ENCODE data around the gene FAM240A.
"Not testable (repeated sequence)": the region's sequence is repeated elsewhere in the genome, so short reads cannot be mapped to it uniquely, and the experiment has no call there.

FAM240A gene

DNA sequence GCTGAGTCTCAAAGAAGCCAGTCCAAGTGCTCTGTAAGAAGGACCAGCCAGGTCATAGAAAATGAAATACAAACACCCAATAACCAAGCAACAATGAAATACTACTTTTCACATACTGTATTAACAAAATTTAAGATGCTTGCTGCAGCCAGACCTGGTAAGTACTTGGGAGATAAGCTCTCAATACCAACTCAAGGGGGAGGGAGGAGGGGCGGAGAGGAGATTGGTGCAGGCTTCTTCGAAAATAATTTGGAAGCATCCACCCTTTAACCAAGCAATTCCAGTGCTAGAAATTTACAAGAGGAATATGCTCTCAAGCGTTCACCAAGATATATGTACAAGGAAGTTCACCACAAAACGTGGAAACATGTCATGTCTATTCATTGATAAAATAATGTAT lies 38.6 kb upstream of the FAM240A start:
- H3K4me3 ChIP-seq (replicated peaks; ENCODE audit: low read depth, low read length), result no peak overlapping the region
- TF ChIP-seq, protein P1, sequence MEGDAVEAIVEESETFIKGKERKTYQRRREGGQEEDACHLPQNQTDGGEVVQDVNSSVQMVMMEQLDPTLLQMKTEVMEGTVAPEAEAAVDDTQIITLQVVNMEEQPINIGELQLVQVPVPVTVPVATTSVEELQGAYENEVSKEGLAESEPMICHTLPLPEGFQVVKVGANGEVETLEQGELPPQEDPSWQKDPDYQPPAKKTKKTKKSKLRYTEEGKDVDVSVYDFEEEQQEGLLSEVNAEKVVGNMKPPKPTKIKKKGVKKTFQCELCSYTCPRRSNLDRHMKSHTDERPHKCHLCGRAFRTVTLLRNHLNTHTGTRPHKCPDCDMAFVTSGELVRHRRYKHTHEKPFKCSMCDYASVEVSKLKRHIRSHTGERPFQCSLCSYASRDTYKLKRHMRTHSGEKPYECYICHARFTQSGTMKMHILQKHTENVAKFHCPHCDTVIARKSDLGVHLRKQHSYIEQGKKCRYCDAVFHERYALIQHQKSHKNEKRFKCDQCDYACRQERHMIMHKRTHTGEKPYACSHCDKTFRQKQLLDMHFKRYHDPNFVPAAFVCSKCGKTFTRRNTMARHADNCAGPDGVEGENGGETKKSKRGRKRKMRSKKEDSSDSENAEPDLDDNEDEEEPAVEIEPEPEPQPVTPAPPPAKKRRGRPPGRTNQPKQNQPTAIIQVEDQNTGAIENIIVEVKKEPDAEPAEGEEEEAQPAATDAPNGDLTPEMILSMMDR (IDR thresholded peaks at IDR 0.05; ENCODE audit: low read length, missing control alignments), result no peak

DNA sequence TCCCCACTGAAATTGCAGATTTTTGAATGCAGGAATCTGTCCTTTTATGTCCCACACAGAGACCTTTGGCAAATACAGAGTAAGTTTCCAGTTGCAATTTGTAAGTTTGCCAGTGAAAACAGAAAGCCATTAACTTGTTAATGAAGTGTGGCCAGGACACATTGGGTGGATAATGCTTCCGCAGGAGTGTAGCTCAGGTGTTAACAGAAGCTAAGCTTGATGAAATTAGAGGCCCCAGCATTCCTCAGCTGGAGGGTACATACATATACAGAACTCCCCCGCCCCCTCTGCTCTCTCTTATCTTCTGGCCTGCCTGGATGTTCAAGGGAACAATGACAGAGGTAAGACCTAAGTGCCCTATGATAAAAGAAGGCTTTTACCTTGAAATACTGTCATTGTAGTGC lies 38.1 kb upstream of the FAM240A start:
- TF ChIP-seq, protein P1 (IDR thresholded peaks at IDR 0.05; ENCODE audit: low read length, missing control alignments), result no peak
- H3K4me3 ChIP-seq (replicated peaks; ENCODE audit: low read depth, low read length), result no peak overlapping the region
- no peak for DNase-seq (ENCODE audit: low read depth)

More for the DNA sequence above, 38.6 kb upstream of the FAM240A start:
- no peak for DNase-seq (ENCODE audit: low read depth)

DNA sequence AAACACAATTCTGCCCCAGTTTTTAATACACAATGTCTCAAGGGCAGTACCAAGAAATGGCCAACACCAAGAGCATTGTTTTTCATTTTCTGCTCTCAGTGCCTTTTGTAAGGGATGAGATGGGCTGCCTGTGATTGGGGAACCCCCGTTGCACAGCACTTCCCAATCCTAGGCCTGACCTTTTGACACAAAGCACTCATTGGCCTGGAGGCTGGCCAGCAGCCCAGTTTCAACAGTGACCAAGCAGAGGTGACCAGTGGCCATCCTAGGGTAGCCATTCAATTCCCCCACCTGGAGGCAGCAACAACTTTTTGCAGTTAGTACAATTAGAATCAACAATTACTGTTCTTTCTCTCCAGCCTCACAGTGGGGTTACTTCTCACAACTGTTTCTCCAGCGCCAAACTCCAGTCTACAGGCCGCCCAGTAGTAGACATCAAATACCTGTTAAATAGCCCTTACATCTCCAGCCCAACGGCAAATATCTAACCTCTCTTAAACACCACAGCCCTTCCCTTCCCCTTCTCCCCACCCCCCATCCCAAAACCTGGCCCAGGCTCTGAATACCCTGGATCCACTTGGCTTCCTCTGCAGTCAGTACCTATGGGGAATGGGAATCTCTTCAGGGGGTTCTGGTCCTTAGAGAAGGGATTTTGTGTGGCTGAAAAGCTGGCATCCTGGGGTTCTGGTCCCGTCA lies 37.3 kb upstream of the FAM240A start:
- DNase-seq (ENCODE audit: low read depth), result no peak
- no peak overlapping the region for H3K4me3 ChIP-seq (replicated peaks; ENCODE audit: low read depth, low read length)
- TF ChIP-seq, protein P1 (IDR thresholded peaks at IDR 0.05; ENCODE audit: low read length, missing control alignments), result no peak

DNA sequence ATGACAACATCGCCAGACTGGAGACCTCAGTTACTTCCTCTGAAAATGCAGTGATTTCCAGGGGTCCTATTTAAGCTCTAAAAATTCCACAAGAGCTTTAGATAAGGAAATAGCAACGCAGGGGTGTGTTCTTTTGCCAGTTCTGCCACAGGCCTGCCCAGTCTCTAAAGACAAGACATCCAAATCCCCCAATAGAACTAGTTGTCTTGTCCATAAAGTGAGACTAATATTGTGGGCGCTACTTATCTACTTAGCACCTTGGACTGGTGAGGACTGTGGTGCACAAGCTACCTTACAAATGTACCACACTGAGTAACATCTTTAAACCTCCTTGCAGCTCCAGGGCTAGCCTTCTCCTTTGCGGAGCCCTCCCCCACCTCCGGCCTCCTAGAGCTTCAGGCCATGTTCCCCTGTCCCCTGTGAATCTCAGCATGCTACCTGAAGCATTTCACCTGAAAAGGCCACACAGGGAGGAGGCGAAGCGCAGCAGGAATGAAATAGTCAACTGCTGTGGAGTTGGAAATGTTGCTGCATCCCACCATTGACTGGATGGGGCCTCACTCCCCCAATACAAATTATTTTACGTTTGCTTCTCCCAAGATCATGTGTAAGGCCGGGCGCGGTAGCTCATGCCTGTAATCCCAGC lies 36.6 kb upstream of the FAM240A start:
- H3K4me3 ChIP-seq (replicated peaks; ENCODE audit: low read depth, low read length), result no peak overlapping the region
- TF ChIP-seq, protein P1 (IDR thresholded peaks at IDR 0.05; ENCODE audit: low read length, missing control alignments), result no peak
- no peak for DNase-seq (ENCODE audit: low read depth)

DNA sequence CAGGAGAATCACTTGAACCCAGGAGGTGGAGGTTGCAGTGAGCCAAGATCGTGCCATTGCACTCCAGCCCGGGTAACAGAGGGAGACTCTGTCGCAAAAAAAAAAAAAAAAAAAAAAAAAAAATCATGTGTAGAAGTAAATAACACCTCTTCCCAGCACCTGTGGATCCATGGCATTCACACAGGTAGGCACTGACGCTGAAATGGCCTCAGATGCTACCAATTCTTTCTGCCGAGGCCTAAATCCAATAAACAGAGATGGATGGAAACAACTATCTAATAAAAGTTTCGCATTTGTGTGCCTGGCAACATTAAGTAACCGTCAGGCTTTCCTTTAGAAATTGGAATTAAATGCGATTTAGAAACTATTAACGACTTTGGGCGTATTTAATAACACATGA lies 35.9 kb upstream of the FAM240A start:
- no peak for DNase-seq (ENCODE audit: low read depth)
- TF ChIP-seq, protein P1 (IDR thresholded peaks at IDR 0.05; ENCODE audit: low read length, missing control alignments), result no peak
- H3K4me3 ChIP-seq (replicated peaks; ENCODE audit: low read depth, low read length), result no peak overlapping the region

DNA sequence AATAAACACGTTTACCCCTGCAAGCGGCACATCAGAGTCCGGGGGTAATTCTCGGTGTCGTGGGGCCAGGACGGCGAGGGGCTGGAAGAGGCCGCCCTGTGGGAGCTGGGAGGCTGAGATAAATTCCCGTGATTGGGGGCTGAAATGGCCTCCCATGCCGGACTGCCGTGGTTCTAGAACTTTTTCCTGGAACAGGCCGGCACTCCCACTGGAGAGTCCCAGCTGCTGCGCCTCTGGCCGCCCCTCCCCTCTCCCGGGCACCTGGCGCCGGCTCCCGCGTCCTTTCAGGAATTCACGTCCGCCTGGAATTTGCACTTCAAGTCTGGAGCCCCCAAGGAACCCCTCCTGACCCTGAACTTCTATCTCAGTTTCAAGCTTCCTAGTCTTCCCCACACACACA lies 35.4 kb upstream of the FAM240A start:
- H3K4me3 ChIP-seq (replicated peaks; ENCODE audit: low read depth, low read length), result no peak overlapping the region
- TF ChIP-seq, protein P1 (IDR thresholded peaks at IDR 0.05; ENCODE audit: low read length, missing control alignments), result no peak
- DNase-seq (ENCODE audit: low read depth), result no peak

DNA sequence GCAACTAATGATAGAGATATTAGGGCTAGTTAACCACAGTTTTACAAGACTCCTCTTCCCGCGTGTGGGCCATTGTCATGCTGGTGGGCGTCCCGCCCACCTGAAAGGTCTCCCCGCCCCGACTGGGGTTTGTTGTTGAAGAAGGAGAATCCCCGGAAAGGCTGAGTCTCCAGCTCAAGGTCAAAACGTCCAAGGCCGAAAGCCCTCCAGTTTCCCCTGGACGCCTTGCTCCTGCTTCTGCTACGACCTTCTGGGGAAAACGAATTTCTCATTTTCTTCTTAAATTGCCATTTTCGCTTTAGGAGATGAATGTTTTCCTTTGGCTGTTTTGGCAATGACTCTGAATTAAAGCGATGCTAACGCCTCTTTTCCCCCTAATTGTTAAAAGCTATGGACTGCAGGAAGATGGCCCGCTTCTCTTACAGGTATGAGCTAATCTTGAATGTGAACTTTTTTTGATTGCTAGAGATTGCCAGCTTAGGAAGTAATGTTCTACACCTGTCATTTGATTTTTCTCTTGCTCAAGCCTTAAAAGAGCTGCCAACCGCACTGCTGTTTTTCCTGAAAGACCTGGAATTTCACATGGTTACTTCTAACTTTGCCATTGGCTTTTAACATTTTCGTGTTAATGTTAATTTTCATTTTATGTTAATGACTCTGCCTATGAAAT lies 34.6 kb upstream of the FAM240A start:
- not testable (repeated sequence) for DNase-seq (ENCODE audit: low read depth); H3K4me3 ChIP-seq (replicated peaks; ENCODE audit: low read depth, low read length)

Data from fibroblast of pulmonary artery (primary cell).